Ishikawa (cell line): Measurements from ENCODE around the gene SOX1.

ENCODE experiments used
- CEBPB ChIP-seq: IDR thresholded peaks from 2 replicates; pipeline ENCODE4 v1.6.1; 2012
- CREB1 ChIP-seq: IDR thresholded peaks from 2 replicates; pipeline ENCODE4 v1.6.1; 2012; ENCODE audit warnings: low read depth
- EGR1 ChIP-seq: IDR thresholded peaks from 2 replicates; pipeline ENCODE4 v1.6.1; 2012
- EP300 ChIP-seq: IDR thresholded peaks from 2 replicates; pipeline ENCODE4 v1.6.1; 2012; ENCODE audit warnings: borderline replicate concordance
- FOXM1 ChIP-seq: IDR thresholded peaks from 2 replicates; pipeline ENCODE4 v1.6.1; 2012; ENCODE audit warnings: low read depth, borderline replicate concordance
- MAX ChIP-seq: IDR thresholded peaks from 2 replicates; pipeline ENCODE4 v1.6.1; 2012
- NFIC ChIP-seq: IDR thresholded peaks from 2 replicates; pipeline ENCODE4 v1.6.1; 2012
- RAD21 ChIP-seq: IDR thresholded peaks from 2 replicates; pipeline ENCODE4 v1.6.1; 2012; ENCODE audit warnings: low read depth
- TAF1 ChIP-seq: IDR thresholded peaks from 2 replicates; pipeline ENCODE4 v1.6.1; 2012; ENCODE audit warnings: low read depth, mild to moderate bottlenecking
- TCF12 ChIP-seq: IDR thresholded peaks from 2 replicates; pipeline ENCODE4 v1.6.1; 2012; ENCODE audit warnings: low read depth
- TEAD4 ChIP-seq: IDR thresholded peaks from 2 replicates; pipeline ENCODE4 v1.6.1; 2012
- YY1 ChIP-seq: IDR thresholded peaks from 2 replicates; pipeline ENCODE4 v1.6.1; 2012; ENCODE audit warnings: low read depth
- ZBTB7A ChIP-seq: IDR thresholded peaks from 2 replicates; pipeline ENCODE4 v1.6.1; 2012; ENCODE audit warnings: low read depth
- TF ChIP-seq, protein P1 (sequence below): IDR thresholded peaks from 2 replicates; pipeline ENCODE4 v1.6.1; 2012; ENCODE audit warnings: low read depth, mild to moderate bottlenecking
- TF ChIP-seq, protein P2 (sequence below): IDR thresholded peaks from 2 replicates; pipeline ENCODE4 v1.6.1; 2012

SOX1 gene

GRCh38 chr13:112032186-112032993, 34.6 kb upstream of the SOX1 start:
- TF ChIP-seq ZBTB7A (no peak), NFIC (no peak), TAF1 (no peak), FOXM1 (no peak), CREB1 (no peak), TCF12 (no peak), TEAD4 (no peak), EP300 (no peak), RAD21 (no peak), YY1 (no peak), CEBPB (no peak), EGR1 (no peak), MAX (no peak)
- TF ChIP-seq, protein P1, sequence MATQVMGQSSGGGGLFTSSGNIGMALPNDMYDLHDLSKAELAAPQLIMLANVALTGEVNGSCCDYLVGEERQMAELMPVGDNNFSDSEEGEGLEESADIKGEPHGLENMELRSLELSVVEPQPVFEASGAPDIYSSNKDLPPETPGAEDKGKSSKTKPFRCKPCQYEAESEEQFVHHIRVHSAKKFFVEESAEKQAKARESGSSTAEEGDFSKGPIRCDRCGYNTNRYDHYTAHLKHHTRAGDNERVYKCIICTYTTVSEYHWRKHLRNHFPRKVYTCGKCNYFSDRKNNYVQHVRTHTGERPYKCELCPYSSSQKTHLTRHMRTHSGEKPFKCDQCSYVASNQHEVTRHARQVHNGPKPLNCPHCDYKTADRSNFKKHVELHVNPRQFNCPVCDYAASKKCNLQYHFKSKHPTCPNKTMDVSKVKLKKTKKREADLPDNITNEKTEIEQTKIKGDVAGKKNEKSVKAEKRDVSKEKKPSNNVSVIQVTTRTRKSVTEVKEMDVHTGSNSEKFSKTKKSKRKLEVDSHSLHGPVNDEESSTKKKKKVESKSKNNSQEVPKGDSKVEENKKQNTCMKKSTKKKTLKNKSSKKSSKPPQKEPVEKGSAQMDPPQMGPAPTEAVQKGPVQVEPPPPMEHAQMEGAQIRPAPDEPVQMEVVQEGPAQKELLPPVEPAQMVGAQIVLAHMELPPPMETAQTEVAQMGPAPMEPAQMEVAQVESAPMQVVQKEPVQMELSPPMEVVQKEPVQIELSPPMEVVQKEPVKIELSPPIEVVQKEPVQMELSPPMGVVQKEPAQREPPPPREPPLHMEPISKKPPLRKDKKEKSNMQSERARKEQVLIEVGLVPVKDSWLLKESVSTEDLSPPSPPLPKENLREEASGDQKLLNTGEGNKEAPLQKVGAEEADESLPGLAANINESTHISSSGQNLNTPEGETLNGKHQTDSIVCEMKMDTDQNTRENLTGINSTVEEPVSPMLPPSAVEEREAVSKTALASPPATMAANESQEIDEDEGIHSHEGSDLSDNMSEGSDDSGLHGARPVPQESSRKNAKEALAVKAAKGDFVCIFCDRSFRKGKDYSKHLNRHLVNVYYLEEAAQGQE = no peak
- TF ChIP-seq, protein P2, sequence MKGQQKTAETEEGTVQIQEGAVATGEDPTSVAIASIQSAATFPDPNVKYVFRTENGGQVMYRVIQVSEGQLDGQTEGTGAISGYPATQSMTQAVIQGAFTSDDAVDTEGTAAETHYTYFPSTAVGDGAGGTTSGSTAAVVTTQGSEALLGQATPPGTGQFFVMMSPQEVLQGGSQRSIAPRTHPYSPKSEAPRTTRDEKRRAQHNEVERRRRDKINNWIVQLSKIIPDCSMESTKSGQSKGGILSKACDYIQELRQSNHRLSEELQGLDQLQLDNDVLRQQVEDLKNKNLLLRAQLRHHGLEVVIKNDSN = no peak

GRCh38 chr13:112034231-112034630, 32.7 kb upstream of the SOX1 start:
- TF ChIP-seq EP300 (no peak), TCF12 (no peak), FOXM1 (no peak), CEBPB (no peak), TEAD4 (no peak)
- TF ChIP-seq, protein P2 = no peak

DNA sequence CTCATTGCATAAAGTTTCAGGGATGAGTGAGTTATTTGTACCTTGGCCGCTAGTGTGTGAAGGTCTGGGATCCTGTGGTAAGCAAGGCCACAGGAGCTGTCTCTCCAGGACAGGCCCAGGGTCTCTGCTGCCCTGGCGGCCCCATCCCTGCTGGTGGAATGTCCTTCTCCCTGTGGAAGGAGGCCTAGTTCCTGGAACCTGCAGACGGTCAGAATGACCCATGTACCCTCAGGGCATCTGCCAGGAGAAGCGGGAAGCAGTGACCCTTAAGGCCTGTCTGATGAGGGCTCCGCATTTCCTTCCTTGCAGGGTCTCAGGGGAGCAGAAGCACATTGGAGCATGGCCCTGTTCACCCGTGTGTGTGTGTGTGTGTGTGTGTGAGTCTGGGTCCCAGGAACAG, 32.1 kb upstream of the SOX1 start:
- TF ChIP-seq, protein P1 = no peak
- TF ChIP-seq, protein P2 = no peak
- TF ChIP-seq EP300 (no peak), CEBPB (no peak), MAX (no peak), TEAD4 (no peak), NFIC (no peak), RAD21 (no peak), FOXM1 (no peak)

DNA sequence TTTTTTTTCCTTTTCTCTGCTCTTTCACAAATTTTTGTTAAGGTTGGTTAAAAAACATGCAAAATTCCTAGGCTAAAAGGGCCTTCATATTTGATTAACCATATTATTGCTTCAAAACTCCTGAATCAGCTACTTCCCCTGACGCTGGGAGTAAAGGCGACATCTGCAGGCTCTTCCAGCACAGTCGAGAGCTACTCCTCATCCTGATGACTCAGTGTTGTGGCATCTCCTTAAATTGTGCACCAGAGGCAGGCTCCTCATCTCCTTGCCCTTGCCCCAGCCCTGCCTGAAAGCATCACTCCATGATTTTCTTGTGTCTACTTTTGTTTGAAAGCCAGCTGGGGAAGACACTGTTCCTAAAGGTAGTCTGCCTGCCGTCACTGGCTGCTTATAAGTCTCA, 24.5 kb upstream of the SOX1 start:
- no peak for TF ChIP-seq EGR1
- TF ChIP-seq, protein P2 = no peak
- no peak for TF ChIP-seq ZBTB7A
- no peak for TF ChIP-seq TAF1
- no peak for TF ChIP-seq RAD21
- no peak for TF ChIP-seq CEBPB
- no peak for TF ChIP-seq TCF12
- no peak for TF ChIP-seq MAX
- TF ChIP-seq, protein P1 = no peak
- no peak for TF ChIP-seq CREB1
- TF ChIP-seq EP300 = no peak
- no peak for TF ChIP-seq TEAD4
- TF ChIP-seq YY1 = no peak
- no peak for TF ChIP-seq NFIC
- no peak for TF ChIP-seq FOXM1
